HEK293 (cell line): Measurements from ENCODE around the gene C1orf174.

ENCODE experiments used
- YY1 ChIP-seq: fragments of 450-650 bp; formaldehyde crosslinking; IDR thresholded peaks from 2 replicates; pipeline ENCODE4 v1.5.1; 2018; ENCODE audit warnings: missing biosample characterization, missing genetic modification characterization
- ZNF777 ChIP-seq: fragments of 450-650 bp; formaldehyde crosslinking; IDR thresholded peaks from 2 replicates; pipeline ENCODE4 v1.5.1; 2017; ENCODE audit warnings: missing biosample characterization, missing genetic modification characterization, borderline replicate concordance

DNA sequence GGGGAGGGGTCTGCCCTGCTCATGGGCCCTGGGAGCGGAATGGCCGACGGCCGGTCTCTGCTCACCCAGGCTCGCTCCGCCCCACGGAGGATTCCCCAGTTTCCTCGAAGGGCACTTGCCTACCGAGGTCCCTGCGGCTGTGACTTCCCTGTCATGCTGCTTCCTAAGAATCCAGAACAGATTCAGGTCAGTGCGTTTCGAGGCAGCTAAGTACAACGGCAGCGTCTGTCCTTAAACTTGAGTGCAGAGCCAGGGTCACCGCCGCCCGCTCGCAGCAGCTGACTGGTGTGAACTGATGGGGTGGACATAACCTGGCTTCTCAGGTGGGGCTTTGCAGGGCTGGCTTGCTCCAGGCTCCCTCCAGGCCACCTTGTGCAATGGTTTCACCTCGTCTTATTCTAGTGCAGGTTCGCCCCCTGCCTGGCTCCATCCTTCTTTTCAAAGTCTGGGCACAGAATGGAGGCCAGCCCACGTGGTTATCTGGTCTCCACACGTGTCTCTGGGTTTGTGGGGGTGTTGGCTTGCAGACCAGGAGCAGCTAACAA is 7.6 kb upstream of the C1orf174 start:
- no peak for TF ChIP-seq YY1 (tag by site-specific recombination)
- no peak for TF ChIP-seq ZNF777 (tag by site-specific recombination)
